ENCODE data around the gene CYP4F8.
"Not testable (repeated sequence)": the region's sequence is repeated elsewhere in the genome, so short reads cannot be mapped to it uniquely, and the experiment has no call there.

CYP4F8 gene

GRCh38 chr19:15644066-15644741, 29.2 kb downstream of the CYP4F8 start:
- DNase-seq (ENCODE audit: low read depth), result no peak
- no peak overlapping the region for H3K4me3 ChIP-seq (ENCODE audit: low read length)
- TF ChIP-seq CTCF (IDR thresholded peaks at IDR 0.05; ENCODE audit: insufficient read depth, low read depth, low read length, missing control alignments), result no peak

DNA sequence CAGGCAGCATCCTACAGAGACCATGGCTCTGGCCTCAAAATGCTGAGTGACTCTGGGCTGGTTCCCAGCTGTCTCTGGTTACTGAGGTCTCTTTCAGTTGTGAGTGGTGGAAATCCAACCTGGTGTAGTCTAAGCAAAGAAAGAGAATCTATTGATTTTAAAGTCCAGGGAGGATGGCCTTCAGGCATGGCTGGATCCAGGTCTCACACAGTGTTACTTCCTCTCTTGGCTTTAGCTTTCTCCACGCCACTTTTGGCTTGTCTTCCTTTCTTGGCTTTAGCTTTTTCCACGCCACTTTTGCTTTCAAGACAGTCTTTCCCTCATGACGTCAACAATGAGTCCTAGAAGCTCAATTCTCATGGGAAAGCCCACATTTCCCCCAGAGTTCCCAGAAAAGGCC, 29.8 kb downstream of the CYP4F8 start:
- H3K4me3 ChIP-seq (ENCODE audit: low read length), result no peak overlapping the region
- TF ChIP-seq CTCF (IDR thresholded peaks at IDR 0.05; ENCODE audit: insufficient read depth, low read depth, low read length, missing control alignments), result no peak
- DNase-seq (ENCODE audit: low read depth), result no peak

- no peak for TF ChIP-seq CTCF (IDR thresholded peaks at IDR 0.05; ENCODE audit: insufficient read depth, low read depth, low read length, missing control alignments)
- no peak for DNase-seq (ENCODE audit: low read depth)
- no peak overlapping the region for H3K4me3 ChIP-seq (ENCODE audit: low read length)
Observed at GRCh38 chr19:15649526-15649925, 34.5 kb downstream of the CYP4F8 start.

GRCh38 chr19:15650123-15650522, 35.1 kb downstream of the CYP4F8 start:
- DNase-seq (ENCODE audit: low read depth), result not testable (repeated sequence)

DNA sequence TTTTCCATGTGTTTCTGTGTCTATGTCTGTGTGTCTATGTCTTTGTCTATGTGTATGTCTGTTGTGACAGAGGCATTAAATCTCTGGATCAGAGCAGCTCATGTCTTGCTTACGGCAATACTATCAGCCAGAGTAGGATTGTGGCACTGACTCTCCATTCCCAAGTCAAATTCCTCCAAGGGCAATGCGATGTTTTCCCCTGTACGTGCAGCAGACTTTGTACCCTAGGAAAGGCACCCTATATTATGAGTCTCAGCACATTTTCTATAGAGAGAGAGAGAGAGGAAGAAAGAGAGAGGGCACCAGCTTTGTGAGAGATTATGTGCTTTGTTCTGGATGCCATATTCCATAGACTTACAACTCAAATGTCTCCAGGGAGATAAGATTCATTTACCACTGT, 36.8 kb downstream of the CYP4F8 start:
- no peak overlapping the region for H3K4me3 ChIP-seq (ENCODE audit: low read length)
- no peak for TF ChIP-seq CTCF (IDR thresholded peaks at IDR 0.05; ENCODE audit: insufficient read depth, low read depth, low read length, missing control alignments)
- no peak for DNase-seq (ENCODE audit: low read depth)

More at GRCh38 chr19:15650123-15650522, 35.1 kb downstream of the CYP4F8 start:
- not testable (repeated sequence) for H3K4me3 ChIP-seq (ENCODE audit: low read length)

DNA sequence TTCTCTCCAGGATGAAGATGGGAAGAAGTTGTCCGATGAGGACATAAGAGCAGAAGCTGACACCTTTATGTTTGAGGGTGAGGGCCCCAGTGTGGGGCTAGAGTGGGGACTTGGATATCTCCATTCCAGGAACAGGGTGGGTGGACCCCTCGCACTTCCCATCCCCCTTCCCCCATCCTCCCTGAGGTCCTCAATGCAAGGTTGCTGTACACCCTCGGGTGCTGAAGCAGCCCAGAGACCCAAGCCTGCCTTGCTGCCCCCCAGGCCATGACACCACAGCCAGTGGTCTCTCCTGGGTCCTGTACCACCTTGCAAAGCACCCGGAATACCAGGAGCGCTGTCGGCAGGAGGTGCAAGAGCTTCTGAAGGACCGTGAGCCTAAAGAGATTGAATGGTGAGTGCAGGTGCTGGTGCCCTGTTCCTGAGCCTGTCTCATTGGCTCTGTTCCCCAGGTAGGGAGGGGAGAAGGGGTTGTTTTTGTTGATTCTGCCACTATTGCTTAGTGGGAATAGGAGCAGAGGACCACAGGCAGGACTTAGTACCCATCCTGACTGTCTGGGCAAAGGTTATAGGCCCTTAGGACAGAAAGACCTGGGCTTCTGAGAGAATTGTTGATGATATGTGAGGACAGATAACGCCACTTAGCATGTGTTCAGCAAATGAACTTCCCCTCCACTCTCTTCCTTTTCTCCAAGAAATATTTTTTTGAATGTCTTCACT, 37.7 kb downstream of the CYP4F8 start:
- no peak overlapping the region for H3K4me3 ChIP-seq (ENCODE audit: low read length)
- no peak for DNase-seq (ENCODE audit: low read depth)
- TF ChIP-seq CTCF (IDR thresholded peaks at IDR 0.05; ENCODE audit: insufficient read depth, low read depth, low read length, missing control alignments), result no peak

DNA sequence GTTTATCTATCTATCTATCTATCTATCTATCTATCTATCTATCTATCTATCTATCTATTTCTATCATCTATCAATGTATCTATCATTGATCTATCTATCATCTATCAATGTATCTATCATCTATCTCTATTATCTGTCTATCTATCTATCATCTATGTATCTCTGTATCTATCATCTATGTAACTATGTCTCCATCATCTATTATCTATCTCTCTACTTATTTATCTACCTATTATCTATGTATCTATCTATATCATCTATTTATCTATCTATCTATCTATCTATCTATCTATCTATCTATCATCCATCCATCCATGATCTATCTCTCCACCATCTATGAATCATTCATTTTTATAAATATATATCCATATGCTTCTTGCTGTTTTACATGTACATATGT, 41.4 kb downstream of the CYP4F8 start:
- DNase-seq (ENCODE audit: low read depth), result no peak
- H3K4me3 ChIP-seq (ENCODE audit: low read length), result no peak overlapping the region
- TF ChIP-seq CTCF (IDR thresholded peaks at IDR 0.05; ENCODE audit: insufficient read depth, low read depth, low read length, missing control alignments), result no peak
